Ramos (cell line): Measurements from ENCODE around the gene PPIF.

ENCODE experiments used
- in situ Hi-C: fragments of 300-500 bp; cut with MboI; formaldehyde crosslinking; loops from one replicate; pipeline ENCODE4 v1.14.3; 2022; ENCODE audit warnings: low sequenced_read_pairs; ENCODE audit not compliant: unreplicated experiment

The PPIF gene

DNA sequence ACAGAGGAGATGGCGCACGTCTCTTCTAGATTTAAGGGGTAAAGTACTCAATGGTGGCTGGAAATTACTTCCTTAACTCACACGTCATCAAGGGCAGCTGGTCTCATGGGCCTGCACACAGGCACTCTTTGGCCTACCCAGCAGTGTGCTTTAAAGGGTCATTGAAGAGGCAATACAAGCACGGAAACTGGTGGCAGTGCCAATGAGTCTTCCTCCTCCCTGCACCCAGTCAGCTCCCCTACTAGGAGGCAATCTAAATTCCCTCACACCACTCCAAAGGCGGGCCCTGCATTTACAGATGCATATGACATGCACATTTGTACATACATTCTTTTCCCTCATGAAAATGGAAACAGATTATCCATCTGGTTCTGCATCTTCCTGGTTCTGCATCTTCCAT lies 47.4 kb downstream of the PPIF start:
- in situ Hi-C loops, result no loop called here

DNA sequence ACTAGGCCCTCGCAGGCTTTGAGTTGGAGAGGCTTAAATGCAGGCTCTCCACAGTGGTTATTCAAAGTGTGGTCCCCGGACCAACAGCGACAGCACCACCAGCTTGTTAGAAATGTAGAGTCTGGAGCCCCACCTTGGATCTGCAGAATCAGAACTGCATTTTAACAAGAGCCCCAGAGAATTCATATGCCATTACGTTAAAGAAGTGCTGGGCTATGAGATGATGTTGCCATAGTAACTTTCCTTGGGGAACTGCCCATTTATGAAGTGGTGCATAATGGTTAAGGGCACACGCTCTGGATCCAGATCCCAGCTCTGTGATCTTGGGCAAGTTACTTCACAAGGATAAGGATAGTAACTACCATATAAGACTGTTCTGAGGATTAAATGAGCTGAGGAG lies 49.3 kb downstream of the PPIF start:
- in situ Hi-C loops, result no loop called here

DNA sequence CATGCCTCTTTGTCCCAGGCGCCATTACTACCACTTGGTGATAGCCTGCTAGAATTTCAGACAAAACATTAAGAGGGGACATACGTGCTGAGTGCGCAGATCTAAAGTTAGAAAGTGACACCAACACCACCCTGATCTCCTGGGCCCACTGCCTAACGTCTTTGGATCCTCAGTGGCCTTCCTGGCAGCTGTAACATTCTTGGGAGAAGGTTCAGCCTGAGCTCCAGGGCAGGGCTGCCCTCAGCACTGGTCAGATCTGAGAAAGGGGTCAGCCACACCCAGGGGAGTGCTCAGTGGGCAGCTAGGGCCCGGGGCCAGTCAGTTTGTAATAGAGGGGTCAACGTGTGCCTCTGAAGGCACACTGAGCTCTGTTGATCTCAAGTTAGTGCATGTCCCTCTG lies 49.8 kb downstream of the PPIF start:
- in situ Hi-C loops, result no loop called here

DNA sequence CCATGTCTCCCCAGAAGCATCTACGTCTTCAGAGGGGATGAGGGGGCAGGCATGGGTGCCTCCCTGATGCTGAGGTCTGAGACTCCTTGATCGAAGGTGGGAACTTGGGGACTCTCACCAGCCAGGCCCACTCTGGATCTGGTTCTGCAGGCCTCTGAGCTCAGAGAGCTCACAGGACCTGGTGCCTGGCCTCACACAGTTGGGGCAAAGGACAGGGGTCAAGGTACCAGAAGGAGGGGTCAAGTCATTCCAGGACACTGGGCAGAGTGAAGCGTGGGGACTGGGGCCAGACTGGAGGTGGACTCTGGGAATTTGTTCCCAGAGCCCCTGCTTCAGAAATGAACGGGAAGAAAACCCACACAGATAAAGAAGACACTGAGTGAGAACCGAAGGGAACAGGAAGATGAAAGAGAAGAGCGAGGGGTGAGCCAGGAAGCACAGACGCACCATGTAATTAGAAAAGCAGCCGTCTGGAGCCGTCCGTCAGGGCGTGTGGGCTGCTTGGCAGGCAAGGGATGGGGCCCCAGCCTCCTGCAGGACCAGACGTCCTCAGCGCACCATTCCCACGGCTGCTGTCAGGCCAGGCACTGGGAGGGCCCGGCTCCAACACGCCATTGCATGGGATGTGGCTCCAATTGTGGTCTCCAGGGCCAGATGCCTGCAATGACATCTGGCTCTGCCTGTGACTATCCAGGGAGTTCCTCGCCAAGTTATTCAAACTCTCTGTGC lies 50.5 kb downstream of the PPIF start:
- in situ Hi-C loops, result no loop called here

DNA sequence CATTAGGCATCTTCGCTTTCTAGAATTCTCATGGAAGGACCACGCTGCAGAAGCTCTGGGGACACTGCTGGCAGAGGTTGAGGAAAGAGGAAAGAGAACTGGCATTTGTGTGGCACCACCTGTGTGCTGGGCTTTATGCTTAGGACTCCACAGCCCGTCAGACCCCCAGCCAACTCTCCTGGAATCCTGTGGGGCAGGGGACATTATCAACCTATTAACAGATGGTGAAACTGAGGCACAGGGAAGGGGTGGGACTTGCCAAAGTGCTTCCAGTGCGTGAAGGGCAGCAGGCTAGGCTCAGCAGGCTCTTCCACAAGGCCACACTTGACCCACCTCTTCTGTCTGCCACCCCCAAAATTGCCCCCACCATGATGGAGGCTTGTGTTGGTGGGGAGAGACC lies 51.4 kb downstream of the PPIF start:
- in situ Hi-C loops, result no loop called here

DNA sequence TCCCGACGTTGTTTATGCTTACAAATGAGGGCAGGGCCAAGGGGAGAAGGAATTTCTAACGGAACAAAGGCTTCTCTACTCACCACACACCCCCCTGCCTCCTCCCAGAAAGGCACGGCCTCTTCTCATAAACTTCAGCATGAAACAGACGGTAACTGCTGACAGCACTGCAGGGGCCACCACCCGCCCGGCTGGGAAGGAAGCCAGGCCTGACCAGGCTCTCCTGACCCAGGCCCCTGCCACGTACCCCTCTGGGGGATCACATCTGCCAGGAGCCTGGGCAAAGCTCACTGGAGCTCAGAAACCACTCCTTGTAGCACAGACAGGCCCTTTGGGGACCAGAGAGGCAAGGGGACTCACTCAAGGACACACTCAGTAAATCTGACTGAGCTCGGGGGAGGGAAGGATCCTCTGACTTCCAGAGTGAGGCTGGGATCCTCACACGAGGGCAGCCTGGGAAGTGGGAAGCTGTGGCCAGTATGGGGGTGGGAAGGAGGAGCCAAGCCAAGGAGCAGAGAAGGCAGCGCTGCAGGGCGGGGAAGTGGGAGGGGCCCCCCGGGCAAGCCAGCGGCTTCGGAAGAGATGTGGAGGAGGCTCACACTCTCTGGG lies 52.1 kb downstream of the PPIF start:
- in situ Hi-C loops, result no loop called here

DNA sequence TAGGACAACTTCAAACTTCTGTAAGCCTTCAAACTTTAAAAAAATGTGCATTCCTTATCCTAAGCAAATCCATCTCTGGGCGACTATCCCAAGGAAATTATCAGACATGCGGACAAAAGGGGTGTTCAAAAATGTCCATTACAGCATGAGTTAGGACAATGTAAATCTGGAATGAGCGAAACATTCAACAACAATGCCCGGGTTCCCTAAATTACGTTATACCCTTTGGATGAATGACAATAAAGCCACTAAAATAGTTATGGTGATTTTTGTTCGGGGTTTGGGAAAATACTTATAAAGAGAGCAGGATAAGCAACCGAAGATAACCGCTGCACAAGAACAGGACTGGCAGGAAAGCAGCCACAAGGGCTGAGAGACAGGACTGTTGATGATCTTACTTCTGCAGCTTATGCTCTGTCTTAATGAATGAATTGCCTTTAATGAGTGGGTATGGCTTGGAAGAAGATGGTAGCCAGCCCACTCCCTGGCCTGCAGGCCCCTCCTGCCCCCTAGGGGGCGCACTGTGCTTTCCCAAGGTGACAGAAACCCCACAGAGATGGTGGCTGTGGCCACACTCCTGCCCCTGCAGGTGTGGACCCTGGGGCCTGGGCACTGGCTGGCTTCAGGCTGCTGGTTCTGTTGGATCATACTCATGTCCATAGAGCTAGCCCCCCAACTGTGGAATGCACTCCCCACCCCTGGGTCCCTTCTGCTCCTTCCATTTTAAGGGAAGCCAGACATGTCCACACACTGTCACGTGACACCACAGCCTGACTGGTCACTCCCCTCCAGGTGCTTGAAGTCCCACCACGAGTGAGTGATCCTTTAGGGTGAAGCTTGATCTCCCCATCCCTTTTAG lies 53.1 kb downstream of the PPIF start:
- in situ Hi-C loops, result no loop called here

DNA sequence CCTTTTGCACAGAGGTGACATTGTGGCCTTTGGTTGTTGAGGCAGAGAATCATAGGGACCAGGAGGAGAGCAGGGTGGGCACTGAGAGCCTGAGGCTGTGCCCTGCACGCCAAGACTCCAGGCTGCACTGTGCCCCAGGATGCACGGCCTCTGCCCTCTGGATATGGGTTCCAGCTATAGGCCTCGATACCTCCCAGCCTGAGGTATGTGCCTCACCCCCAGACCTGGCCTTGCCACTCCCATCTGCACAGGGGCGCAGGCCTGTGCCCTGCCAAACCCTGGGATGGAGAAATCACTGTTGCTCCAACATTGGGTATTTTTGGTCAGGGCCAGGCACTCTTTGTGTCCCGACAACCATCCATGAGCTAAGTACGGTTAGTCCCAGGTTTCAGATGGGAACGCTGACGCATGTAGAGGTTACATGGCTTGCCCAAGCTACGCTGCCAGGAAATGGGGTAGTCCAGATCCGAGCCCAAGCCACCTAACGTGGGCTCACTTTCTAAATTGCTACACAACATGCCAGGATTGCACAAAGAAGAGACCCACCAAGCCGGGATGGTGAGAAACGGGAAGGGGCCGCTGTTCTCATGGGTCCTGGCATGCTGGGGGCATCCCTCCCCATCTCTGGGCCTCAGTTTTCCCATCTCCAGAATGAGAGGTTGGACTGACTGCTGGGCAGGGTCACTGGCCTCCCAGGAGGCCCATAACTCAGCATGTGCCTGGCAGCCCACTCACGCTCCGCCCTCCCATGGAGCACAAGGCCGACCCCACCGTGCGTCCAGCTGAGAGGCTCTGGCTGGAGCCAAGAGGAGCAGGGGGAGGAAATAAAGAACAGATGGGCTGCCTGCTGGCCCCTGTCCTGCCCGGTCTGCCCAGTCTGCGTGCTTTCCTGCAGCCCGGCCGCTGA lies 54.0 kb downstream of the PPIF start:
- in situ Hi-C loops, result no loop called here

DNA sequence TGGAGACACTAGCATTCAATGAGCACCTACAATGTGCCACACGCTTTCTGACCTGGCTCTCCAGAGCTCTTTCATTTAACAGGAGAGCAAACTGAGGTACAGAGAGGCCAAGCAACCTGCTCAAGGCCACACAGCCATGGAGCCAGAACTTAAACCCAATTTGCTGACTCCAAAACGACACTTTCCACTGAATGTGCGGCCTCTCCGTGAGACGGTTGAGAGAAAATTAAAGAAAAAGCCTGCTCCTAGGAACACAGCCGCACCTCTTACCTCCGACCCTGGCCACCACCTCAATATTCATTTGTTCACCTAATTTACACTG lies 55.3 kb downstream of the PPIF start:
- in situ Hi-C loops, result no loop called here

DNA sequence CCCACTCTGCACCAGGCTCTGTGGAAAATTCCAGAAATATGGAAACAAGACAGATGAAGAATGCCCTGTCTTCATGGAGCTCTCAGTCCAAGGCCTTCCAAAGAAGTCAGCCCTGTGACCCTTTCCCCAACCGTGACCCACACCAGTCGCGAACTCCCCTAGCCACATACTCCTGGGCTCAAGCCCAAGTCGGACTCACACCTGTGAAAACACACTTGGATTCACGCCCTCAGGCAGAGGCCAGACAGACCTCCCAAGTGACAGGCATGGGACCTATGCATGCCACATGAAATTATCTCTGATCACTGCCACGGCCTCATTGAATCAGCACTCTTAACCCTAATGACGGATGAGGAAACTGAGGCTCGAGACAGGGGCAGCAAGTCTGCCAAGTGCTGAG lies 55.7 kb downstream of the PPIF start:
- in situ Hi-C loops, result no loop called here

DNA sequence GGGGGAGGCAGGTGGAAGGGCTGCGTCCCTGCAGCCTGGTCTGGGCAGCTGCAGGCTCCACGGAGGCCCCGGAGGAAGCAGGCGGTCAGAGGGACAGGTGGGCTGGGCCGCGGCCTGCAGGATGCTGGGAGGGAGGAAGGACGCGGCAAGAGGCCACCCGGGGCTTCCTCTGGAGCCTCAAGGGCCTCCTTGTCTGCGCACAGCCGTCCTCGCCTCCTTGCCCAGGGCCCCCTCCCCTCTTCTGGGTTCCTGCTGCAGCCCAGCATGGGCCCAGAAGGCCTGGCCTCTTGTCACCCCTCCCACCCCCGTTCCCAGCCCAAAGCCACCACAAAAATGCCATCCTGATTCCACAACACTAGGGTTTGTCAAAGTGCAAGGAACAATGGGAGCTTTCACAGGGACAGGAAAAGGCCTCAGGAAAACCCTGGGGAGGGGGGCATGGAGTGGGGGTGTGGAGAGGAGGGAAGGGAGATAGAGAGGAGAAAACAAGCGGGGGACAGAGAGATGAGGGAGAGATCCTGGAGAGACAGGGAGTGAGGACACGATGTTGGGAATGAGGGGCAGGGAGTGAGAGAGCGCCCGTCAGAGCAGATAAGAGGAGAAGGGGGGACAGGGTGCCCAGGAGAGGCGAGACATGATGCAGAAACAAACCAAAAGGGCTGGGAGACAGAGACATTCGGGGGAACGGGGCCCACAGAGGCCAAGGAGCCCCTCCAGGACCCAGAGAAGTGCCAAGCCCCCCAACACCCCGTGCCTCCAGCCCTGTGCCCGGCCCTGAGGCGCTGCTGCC lies 56.4 kb downstream of the PPIF start:
- in situ Hi-C loops, result no loop called here

DNA sequence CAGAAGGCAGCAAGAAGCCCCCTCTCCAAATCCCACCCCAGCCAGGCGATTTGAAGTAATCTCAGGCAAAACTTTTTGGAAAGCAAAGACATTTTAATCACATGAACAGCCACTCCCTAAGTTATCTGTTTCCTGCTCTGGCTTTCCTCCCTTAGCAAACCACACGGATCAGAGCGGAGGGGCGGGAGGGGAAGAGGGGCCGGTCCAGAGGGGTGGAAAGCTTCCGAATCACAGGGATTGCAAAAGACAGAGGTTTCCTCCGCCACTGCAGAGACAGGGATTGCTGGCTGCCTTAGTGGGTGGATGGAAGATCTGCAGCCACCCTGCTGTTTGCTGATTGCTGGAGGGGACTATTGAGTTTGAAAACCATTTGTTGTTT lies 57.0 kb downstream of the PPIF start:
- in situ Hi-C loops, result no loop called here

DNA sequence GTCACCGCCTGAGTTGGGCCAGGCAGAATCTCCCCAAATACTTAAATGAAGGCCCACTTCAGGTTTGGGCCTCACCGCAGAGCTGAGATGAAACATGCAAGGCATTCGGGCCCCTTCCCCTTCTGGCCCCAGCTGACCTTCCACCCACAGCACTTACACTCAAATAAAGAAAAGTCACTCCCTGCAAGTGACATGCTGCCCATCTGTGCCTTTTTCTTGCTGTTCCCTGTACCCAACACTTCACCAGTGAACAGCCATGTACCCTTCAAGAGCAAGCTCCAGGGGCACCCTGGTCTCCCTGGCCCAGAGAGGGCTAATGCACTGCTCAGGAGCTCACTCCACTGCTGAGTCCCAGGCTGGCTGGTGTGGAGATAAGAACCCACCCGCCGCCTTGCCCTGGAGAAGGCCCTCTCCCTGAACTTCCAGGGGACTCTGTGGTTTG lies 57.4 kb downstream of the PPIF start:
- in situ Hi-C loops, result no loop called here
